ENCODE data around the gene SLC6A17. TPM values are rescaled to one million over a fixed set of nuclear protein-coding genes. Genes with fewer than 3 reads are reported as not detected.
A peak's percentile ranks its signal among the peaks of the same experiment; 100 is the strongest.

Gene SLC6A17
- total and polyA plus RNA-seq, 2 donors (not counting 3 experiments of a cell fraction or from before 2014, with no cell fraction given), result 0.03 TPM; not detected in 1

GRCh38 chr1:110212169-110213142, 62.2 kb downstream of the SLC6A17 start:
- ChIA-PET CTCF (interaction anchor here (0.8 to 18.2 kb wide), 8 partner anchors 9 to 284 kb away, joined by 3 to 1577 read pairs (median 7); no protein-coding TSS in a partner anchor), POLR2A (interaction anchor here (1.1 kb wide), 1 partner anchor 23 kb away, joined by 3 read pairs; no protein-coding TSS in a partner anchor)
- intact Hi-C loops (cut with micrococcal nuclease), result loop anchor here (1.0 to 10.0 kb wide), 2 partner anchors 23 to 52 kb away; no protein-coding TSS in a partner anchor
- TF ChIP-seq EZH2 (IDR thresholded peaks at IDR 0.05; ENCODE audit: borderline replicate concordance, low read depth, low read length, severe bottlenecking), result no peak
- no peak for TF ChIP-seq POLR2A (IDR thresholded peaks at IDR 0.05; ENCODE audit: low read depth, low read length)
- TF ChIP-seq FOS (IDR thresholded peaks at IDR 0.05; ENCODE audit: borderline replicate concordance, insufficient read depth, low read length), result no peak
- no peak for TF ChIP-seq MYC (IDR thresholded peaks at IDR 0.05; ENCODE audit: low read depth, low read length)
- TF ChIP-seq MAX (IDR thresholded peaks at IDR 0.05; ENCODE audit: insufficient read depth, insufficient read length), result no peak
- no peak for TF ChIP-seq POLR2AphosphoS5 (IDR thresholded peaks at IDR 0.05; ENCODE audit: insufficient read depth, low read depth, low read length)
- TF ChIP-seq CTCF (IDR thresholded peaks at IDR 0.05; ENCODE audit: extremely low read depth in 1 of 2, insufficient read depth in 1 of 2, low read depth in 1 of 2, low read length in 2 of 2), result no peak
- no peak for TF ChIP-seq GATA2 (IDR thresholded peaks at IDR 0.05; ENCODE audit: insufficient read depth, insufficient read length, low read depth, low read length)
- no peak for TF ChIP-seq JUN (IDR thresholded peaks at IDR 0.05; ENCODE audit: borderline replicate concordance, insufficient read depth, insufficient read length, low read depth)
- no peak overlapping the region for H3K9ac ChIP-seq (replicated peaks; ENCODE audit: extremely low read depth, insufficient read depth, low read length)
- no TSS peak for BruUV-seq (replicated peaks)
- H3K9me3 ChIP-seq (replicated peaks; ENCODE audit: control insufficient read depth, insufficient read depth, low read length), result no peaks in the 10 kb centered on the region
- FAIRE-seq, result no peak
- dilution Hi-C loops (cut with MboI; ENCODE audit: extremely low pct_ligation_motif_present, low sequenced_read_pairs), result no loop called here
- H3K79me2 ChIP-seq (ENCODE audit: control insufficient read depth, insufficient read depth, low read length), result no peaks in the 10 kb centered on the region
- H3K4me1 ChIP-seq (ENCODE audit: control insufficient read depth, extremely low read depth, insufficient read depth, low read length), result peaks cover 5% of the 10 kb centered on the region
- H3K4me2 ChIP-seq (ENCODE audit: insufficient read depth, low read length), result no peak overlapping the region
- H3K27ac ChIP-seq (ENCODE audit: insufficient read depth, low read depth, low read length), result no peak overlapping the region
- H2AFZ ChIP-seq (ENCODE audit: low read depth, low read length), result no peak overlapping the region
- DNase-seq (ENCODE audit: low read depth, low spot score), result peak; percentile 22
- no peaks in the 10 kb centered on the region for H3K36me3 ChIP-seq (ENCODE audit: control insufficient read depth in 2 of 2, extremely low read depth in 1 of 2, insufficient read depth in 2 of 2, low read length in 2 of 2)
- peak overlapping the region in 1 of 3 experiments; percentile 61 for H3K4me3 ChIP-seq (replicated peaks in 1 of 3; ENCODE audit: insufficient read depth in 1 of 3, low read depth in 1 of 3, low read length in 3 of 3)
- H4K20me1 ChIP-seq (replicated peaks; ENCODE audit: control insufficient read depth, extremely low read depth, insufficient read depth, low read length), result no peaks in the 10 kb centered on the region
- H3K27me3 ChIP-seq (ENCODE audit: control insufficient read depth in 2 of 2, insufficient read depth in 2 of 2, low read length in 2 of 2), result peaks cover 0 to 6% of the 10 kb centered on the region in 2 experiments
- H3K9me1 ChIP-seq (replicated peaks; ENCODE audit: control insufficient read depth, extremely low read depth, insufficient read depth, low read length), result no peaks in the 10 kb centered on the region
